HepG2 (cell line): ENCODE results near the gene ANXA3.

Experiments
- NR2F6 ChIP-seq, 2 experiments: IDR thresholded peaks; 2 replicates each; pipeline ENCODE4 v1.6.1; 2016; ENCODE audit warnings: antibody characterized with exemption in 1 of 2, mild to moderate bottlenecking in 1 of 2
- RAD21 ChIP-seq: fragments of 450-650 bp; formaldehyde crosslinking; IDR thresholded peaks from 2 replicates; pipeline ENCODE4 v1.5.0; 2020; ENCODE audit warnings: mild to moderate bottlenecking

- TF ChIP-seq RAD21 (CRISPR knock-in tag) (no peak), NR2F6 (IDR thresholded peaks at IDR 0.05) (no peak), NR2F6 (CRISPR knock-in tag; IDR thresholded peaks at IDR 0.05) (no peak)
Measured at GRCh38 chr4:78545275-78546246, 6.0 kb upstream of the ANXA3 start.
